B cell (primary cell): Measurements from ENCODE around the gene NLRC5. TPM values are rescaled to one million over a fixed set of nuclear protein-coding genes. Genes with fewer than 3 reads are reported as not detected.

Source experiments
- ATAC-seq: fragments of 200-7000 bp; cut with Tn5 transposase; one replicate; pipeline ENCODE4 v1.10.0; 2021; ENCODE audit warnings: low read depth, mild to moderate bottlenecking, moderate number of reproducible peaks, moderate library complexity
- CTCF ChIA-PET: fragments of 350-600 bp; sonication (Branson Sonifier 250); formaldehyde crosslinking; loops from one replicate; lab custom pipeline; 2021; ENCODE audit warnings: antibody characterized with exemption, inconsistent platforms; lab: Charles Lee
- POLR2A ChIA-PET: fragments of 350-600 bp; sonication (Branson Sonifier 250); formaldehyde crosslinking; loops from one replicate; lab custom pipeline; 2021; ENCODE audit warnings: antibody characterized with exemption; lab: Charles Lee
- DNase-seq: peaks from one replicate; pipeline ENCODE4 v3.0.0; 2013
- H2AFZ ChIP-seq: 2 replicates; pipeline ENCODE4 v1.6.1; 2012; ENCODE audit warnings: mild to moderate bottlenecking, low read depth, low read length; ENCODE audit not compliant: insufficient read depth, poor library complexity, severe bottlenecking
- H3K27ac ChIP-seq, 2 donors: 1 replicate in 1 of 2; 2 replicates in 1 of 2; pipeline ENCODE4 v1.5.1; 2012 to 2013; ENCODE audit warnings: low read length in 2 of 2, mild to moderate bottlenecking in 2 of 2, moderate library complexity in 1 of 2
- H3K27me3 ChIP-seq, 4 experiments: fragments of 200-600 bp in 1 of 4; sonication (generic) in 1 of 4; replicated peaks in 1 of 4; 1 replicate in 2 of 4; 2 replicates in 2 of 4; pipeline versions ENCODE4 v1.6.1 to v1.7.0; 2013 to 2016; ENCODE audit warnings: low read length in 3 of 4, mild to moderate bottlenecking in 2 of 4, mixed read lengths in 1 of 4, moderate library complexity in 1 of 4; ENCODE audit not compliant: insufficient read depth in 4 of 4, control insufficient read depth in 3 of 4; ENCODE audit errors: control extremely low read depth in 1 of 4
- H3K36me3 ChIP-seq, 2 experiments: replicated peaks in 1 of 2; 1 replicate in 1 of 2; 2 replicates in 1 of 2; pipeline versions ENCODE4 v1.6.1 to v1.7.1; 2013; ENCODE audit warnings: low read length in 1 of 2; ENCODE audit not compliant: insufficient read depth in 2 of 2, control insufficient read depth in 1 of 2; ENCODE audit errors: control extremely low read depth in 1 of 2, extremely low read depth in 1 of 2
- H3K4me1 ChIP-seq, 2 donors: fragments of 200-600 bp in 1 of 2; sonication (generic) in 1 of 2; 1 replicate in 1 of 2; 2 replicates in 1 of 2; pipeline versions ENCODE4 v1.5.1 to v1.6.1; 2013 to 2017; ENCODE audit warnings: low read length in 2 of 2; ENCODE audit not compliant: control insufficient read depth in 2 of 2, insufficient read depth in 2 of 2
- H3K4me2 ChIP-seq: replicated peaks from 2 replicates; pipeline ENCODE3; 2012; ENCODE audit warnings: mild to moderate bottlenecking, low read depth, low read length; ENCODE audit not compliant: poor library complexity, severe bottlenecking
- H3K4me3 ChIP-seq, 5 experiments: fragments of 200-600 bp in 1 of 5; sonication (generic) in 1 of 5; 1 replicate in 3 of 5; 2 replicates in 2 of 5; pipeline versions ENCODE4 v1.5.1 to v1.7.0; 2011 to 2016; ENCODE audit warnings: low read length in 4 of 5, mild to moderate bottlenecking in 4 of 5, low read depth in 2 of 5, control low read depth in 1 of 5, moderate library complexity in 1 of 5; ENCODE audit not compliant: insufficient read depth in 1 of 5; ENCODE audit errors: control extremely low read depth in 1 of 5, extremely low read depth in 1 of 5
- H3K79me2 ChIP-seq: fragments of 200-600 bp; sonication (generic); one replicate; pipeline ENCODE4 v1.6.0; 2016; ENCODE audit warnings: low read length; ENCODE audit not compliant: control insufficient read depth, insufficient read depth
- H3K9ac ChIP-seq: fragments of 200-600 bp; sonication (generic); 2 replicates; pipeline ENCODE4 v1.6.1; 2017; ENCODE audit warnings: mild to moderate bottlenecking, low read length, moderate library complexity
- H3K9me3 ChIP-seq, 3 donors: one replicate each; pipeline versions ENCODE4 v1.6.1 to v1.7.1; 2013; ENCODE audit warnings: low read length in 2 of 3; ENCODE audit not compliant: control insufficient read depth in 2 of 3, insufficient read depth in 1 of 3; ENCODE audit errors: control extremely low read depth in 1 of 3
- H4K20me1 ChIP-seq: 2 replicates; pipeline ENCODE4 v1.6.0; 2012; ENCODE audit warnings: mild to moderate bottlenecking, low read length; ENCODE audit not compliant: insufficient read depth, control insufficient read depth, poor library complexity, severe bottlenecking
- H3K27ac Mint-ChIP-seq: one replicate; pipeline ENCODE4 v1.8.0; 2021; ENCODE audit warnings: mixed read lengths
- H3K27me3 Mint-ChIP-seq: one replicate; pipeline ENCODE4 v1.8.0; 2021; ENCODE audit warnings: mixed read lengths
- H3K4me1 Mint-ChIP-seq: one replicate; pipeline ENCODE4 v1.8.0; 2021; ENCODE audit warnings: mixed read lengths
- H3K4me3 Mint-ChIP-seq: one replicate; pipeline ENCODE4 v1.8.0; 2021; ENCODE audit warnings: mixed read lengths
- H3K9me3 Mint-ChIP-seq: one replicate; pipeline ENCODE4 v1.8.0; 2022; ENCODE audit warnings: mixed read lengths; ENCODE audit not compliant: insufficient read depth
- EZH2 ChIP-seq: IDR thresholded peaks from 2 replicates; pipeline ENCODE4 v1.6.1; 2012; ENCODE audit warnings: borderline replicate concordance, low read depth, mild to moderate bottlenecking, moderate library complexity, low read length; ENCODE audit not compliant: insufficient read depth, poor library complexity, severe bottlenecking
- WGBS: methylation state at CpG from one replicate; pipeline ENCODE4 v1.1.5; 2013; ENCODE audit warnings: missing lambda C conversion rate; ENCODE audit not compliant: insufficient coverage; 5-methylcytosine and 5-hydroxymethylcytosine counted together
- intact Hi-C: fragments of 100-400 bp; cut with micrococcal nuclease; formaldehyde crosslinking; loops from one replicate; pipeline ENCODE4 v1.10.0; 2022
- polyA plus RNA-seq: library from polyadenylated mRNA; depleted of rRNA; stranded (reverse); fragments of >200 nt; gene quantifications from 2 replicates; pipeline ENCODE4 v1.2.3, GENCODE V29; 2012
- total RNA-seq, 2 donors: library from RNA; stranded (reverse); fragments of 120-200 nt in 1 of 2; gene quantifications; 1 replicate in 1 of 2; 2 replicates in 1 of 2; pipeline versions ENCODE4 v1.2.3 to v1.2.4, GENCODE V29; 2013 to 2022
- TF ChIP-seq, protein P1 (sequence below): fragments of 200-600 bp; IDR thresholded peaks from one replicate; pipeline ENCODE4 v1.8.0; 2022; ENCODE audit warnings: antibody characterized with exemption, mild to moderate bottlenecking

Gene NLRC5
- total and polyA plus RNA-seq, 2 donors (not counting 1 experiment from before 2014, with no cell fraction given), result 349 to 510 TPM

DNA sequence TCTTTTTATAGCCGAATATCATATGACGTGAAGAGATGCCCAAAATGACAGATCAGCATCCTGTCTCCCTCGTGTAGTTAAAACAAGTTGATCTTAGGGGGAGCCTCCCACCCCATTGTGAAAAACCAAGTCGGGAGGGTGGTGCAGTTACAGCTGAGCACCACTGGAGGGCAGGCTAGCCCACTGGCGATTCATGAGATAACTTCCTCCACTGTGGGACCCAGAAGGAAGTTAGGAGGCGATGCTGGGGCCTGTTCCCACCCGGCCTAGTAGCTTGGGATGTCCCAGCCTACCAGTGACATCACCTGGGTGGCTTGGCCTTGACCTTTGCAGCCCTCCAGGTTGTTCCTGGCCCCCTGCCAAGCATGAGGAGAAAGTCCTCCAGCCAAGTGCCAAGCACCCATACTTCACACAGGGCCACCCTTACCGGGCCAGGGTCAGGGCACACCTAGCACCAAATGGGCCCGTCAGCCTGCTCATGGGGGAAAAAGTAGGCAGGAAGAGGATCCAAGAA is 95.0 kb downstream of the NLRC5 start:
- H3K36me3 ChIP-seq, result peaks cover 0 to 34% of the 10 kb centered on the region in 2 experiments
- H3K27me3 ChIP-seq, result no peaks in the 10 kb centered on the region
- Mint-ChIP-seq H3K4me1 (peaks cover 11% of the 10 kb centered on the region), H3K27me3 (no peaks in the 10 kb centered on the region), H3K9me3 (no peaks in the 10 kb centered on the region), H3K27ac (peak overlapping the region; percentile 13), H3K4me3 (no peak overlapping the region)
- CTCF ChIA-PET, result interaction anchor here (0.6 to 5.0 kb wide), 25 partner anchors 10 to 459 kb away, joined by 3 to 42 read pairs (median 5); partner anchors contain the start of gene CPNE2
- intact Hi-C loops, result loop anchor here (1.0 to 5.0 kb wide), 2 partner anchors 84 to 218 kb away; no protein-coding TSS in a partner anchor
- DNase-seq (peak; percentile 86), ATAC-seq (peak; percentile 89)
- peak overlapping the region; percentile 60 for H2AFZ ChIP-seq
- H3K9ac ChIP-seq, result no peak overlapping the region
- no peak overlapping the region for H3K4me3 ChIP-seq
- H4K20me1 ChIP-seq, result no peaks in the 10 kb centered on the region
- no peak for TF ChIP-seq EZH2
- TF ChIP-seq, protein P1, sequence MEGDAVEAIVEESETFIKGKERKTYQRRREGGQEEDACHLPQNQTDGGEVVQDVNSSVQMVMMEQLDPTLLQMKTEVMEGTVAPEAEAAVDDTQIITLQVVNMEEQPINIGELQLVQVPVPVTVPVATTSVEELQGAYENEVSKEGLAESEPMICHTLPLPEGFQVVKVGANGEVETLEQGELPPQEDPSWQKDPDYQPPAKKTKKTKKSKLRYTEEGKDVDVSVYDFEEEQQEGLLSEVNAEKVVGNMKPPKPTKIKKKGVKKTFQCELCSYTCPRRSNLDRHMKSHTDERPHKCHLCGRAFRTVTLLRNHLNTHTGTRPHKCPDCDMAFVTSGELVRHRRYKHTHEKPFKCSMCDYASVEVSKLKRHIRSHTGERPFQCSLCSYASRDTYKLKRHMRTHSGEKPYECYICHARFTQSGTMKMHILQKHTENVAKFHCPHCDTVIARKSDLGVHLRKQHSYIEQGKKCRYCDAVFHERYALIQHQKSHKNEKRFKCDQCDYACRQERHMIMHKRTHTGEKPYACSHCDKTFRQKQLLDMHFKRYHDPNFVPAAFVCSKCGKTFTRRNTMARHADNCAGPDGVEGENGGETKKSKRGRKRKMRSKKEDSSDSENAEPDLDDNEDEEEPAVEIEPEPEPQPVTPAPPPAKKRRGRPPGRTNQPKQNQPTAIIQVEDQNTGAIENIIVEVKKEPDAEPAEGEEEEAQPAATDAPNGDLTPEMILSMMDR, result peak; percentile 98
- POLR2A ChIA-PET, result interaction anchor here (1.4 kb wide), 1 partner anchor 31 kb away, joined by 3 read pairs; no protein-coding TSS in a partner anchor
- H3K27ac ChIP-seq, result no peak overlapping the region
- H3K9me3 ChIP-seq, result no peaks in the 10 kb centered on the region
- H3K79me2 ChIP-seq, result no peaks in the 10 kb centered on the region
- WGBS, result 29% methylated on average over 7 of the region's 9 CpGs
- peak overlapping the region; percentile 20 for H3K4me2 ChIP-seq
- H3K4me1 ChIP-seq, result peaks cover 4 to 8% of the 10 kb centered on the region in 2 donors

DNA sequence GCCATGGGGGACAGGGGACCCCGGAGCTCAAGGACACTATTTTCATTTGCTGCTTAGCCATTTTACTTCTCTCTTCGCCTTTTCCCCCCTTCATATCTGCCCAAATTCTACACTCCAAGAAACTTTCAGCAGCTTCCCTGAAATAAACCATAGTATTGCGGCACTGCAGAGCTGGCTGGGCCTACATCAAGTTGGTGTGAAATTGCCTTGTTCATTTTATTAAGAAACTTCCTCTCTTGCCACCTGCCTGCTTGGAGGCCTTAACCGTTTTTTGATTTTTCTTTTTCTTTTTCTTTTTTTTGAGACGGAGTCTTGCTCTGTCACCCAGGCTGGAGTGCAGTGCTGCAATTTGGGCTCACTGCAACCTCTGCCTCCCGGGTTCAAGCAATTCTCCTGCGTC is 95.6 kb downstream of the NLRC5 start:
- Mint-ChIP-seq H3K27me3 (no peaks in the 10 kb centered on the region), H3K27ac (no peak overlapping the region), H3K9me3 (no peaks in the 10 kb centered on the region), H3K4me3 (no peak overlapping the region), H3K4me1 (peaks cover 11% of the 10 kb centered on the region)
- Histone ChIP-seq H3K9me3 (no peaks in the 10 kb centered on the region), H3K79me2 (no peaks in the 10 kb centered on the region), H3K27me3 (no peaks in the 10 kb centered on the region), H3K27ac (no peak overlapping the region), H3K9ac (no peak overlapping the region), H3K4me2 (no peak overlapping the region), H3K4me3 (no peak overlapping the region), H3K4me1 (peaks cover 4 to 8% of the 10 kb centered on the region in 2 donors), H4K20me1 (no peaks in the 10 kb centered on the region), H2AFZ (no peak overlapping the region), H3K36me3 (peaks cover 0 to 27% of the 10 kb centered on the region in 2 experiments)
- ChIA-PET CTCF (interaction anchor here (0.5 to 5.0 kb wide), 20 partner anchors 9 to 333 kb away, joined by 3 to 42 read pairs (median 4); partner anchors contain the start of gene CPNE2), POLR2A (interaction anchor here (1.4 kb wide), 1 partner anchor 31 kb away, joined by 3 read pairs; no protein-coding TSS in a partner anchor)
- ATAC-seq (no peak), DNase-seq (no peak)
- intact Hi-C loops, result loop anchor here (1.0 to 5.0 kb wide), 2 partner anchors 83 to 217 kb away; no protein-coding TSS in a partner anchor
- TF ChIP-seq, protein P1, result no peak
- no peak for TF ChIP-seq EZH2
- WGBS, result 73% methylated on average over 4 of the region's 7 CpGs
